GM10266 (cell line): ENCODE results near the gene YIF1A.

ENCODE experiments used
- DNase-seq: peaks from one replicate; pipeline ENCODE4 v3.0.0; 2012; ENCODE audit errors: extremely low spot score
- TF ChIP-seq, protein P1 (sequence below): IDR thresholded peaks from 2 replicates; pipeline ENCODE4 v1.5.1; 2012; ENCODE audit warnings: mild to moderate bottlenecking, low read depth; ENCODE audit not compliant: control insufficient read depth, insufficient read depth; ENCODE audit errors: missing control alignments

Gene YIF1A

DNA sequence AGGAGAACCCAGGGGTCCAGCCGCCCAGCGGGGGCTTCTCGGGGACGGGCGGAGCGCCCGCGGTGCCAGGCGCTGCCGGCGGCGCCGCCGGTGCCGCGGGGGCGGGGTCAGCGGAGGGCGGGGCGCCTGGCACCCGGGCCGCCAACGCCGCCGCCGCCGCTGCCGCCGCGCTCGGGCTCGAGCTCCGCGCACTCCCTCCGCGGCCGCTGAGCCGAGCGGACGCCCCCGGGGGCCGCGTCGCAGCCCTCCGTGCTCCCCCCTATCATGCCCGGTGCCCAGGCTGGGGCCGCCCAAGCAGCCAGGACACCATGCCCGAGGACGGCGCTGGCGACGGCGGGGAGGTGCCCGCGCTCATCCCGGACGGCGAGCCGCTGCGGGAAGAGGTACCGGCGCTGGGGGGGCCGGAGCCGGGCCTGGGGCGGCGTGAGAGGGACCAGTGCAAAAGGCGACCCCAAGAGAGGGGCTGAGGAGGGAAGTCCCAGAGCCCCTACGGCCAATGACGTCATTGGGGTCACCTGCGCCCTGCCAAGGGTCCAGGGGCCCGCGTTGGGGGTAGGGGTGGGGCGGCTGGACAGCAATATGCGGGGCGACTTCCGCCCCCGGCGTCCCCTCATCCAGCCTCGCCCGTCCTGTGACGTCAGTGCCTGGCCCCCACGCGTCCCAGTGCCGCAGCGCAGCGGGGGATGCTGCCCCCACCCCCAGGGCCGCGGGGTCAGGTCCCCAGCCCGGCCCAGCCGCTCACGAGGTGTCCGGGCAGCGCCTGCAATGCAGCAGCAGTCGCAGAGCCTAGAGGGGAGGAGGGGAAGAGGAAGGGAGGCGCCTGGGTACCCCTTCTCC is 3.0 kb upstream of the YIF1A start, which contains the start of gene TMEM151A:
TMEM151A (plus strand) TSS at position 189 of the 837 bp plus-strand sequence; CDS start at position 309, 120 bp downstream.
- TF ChIP-seq, protein P1, sequence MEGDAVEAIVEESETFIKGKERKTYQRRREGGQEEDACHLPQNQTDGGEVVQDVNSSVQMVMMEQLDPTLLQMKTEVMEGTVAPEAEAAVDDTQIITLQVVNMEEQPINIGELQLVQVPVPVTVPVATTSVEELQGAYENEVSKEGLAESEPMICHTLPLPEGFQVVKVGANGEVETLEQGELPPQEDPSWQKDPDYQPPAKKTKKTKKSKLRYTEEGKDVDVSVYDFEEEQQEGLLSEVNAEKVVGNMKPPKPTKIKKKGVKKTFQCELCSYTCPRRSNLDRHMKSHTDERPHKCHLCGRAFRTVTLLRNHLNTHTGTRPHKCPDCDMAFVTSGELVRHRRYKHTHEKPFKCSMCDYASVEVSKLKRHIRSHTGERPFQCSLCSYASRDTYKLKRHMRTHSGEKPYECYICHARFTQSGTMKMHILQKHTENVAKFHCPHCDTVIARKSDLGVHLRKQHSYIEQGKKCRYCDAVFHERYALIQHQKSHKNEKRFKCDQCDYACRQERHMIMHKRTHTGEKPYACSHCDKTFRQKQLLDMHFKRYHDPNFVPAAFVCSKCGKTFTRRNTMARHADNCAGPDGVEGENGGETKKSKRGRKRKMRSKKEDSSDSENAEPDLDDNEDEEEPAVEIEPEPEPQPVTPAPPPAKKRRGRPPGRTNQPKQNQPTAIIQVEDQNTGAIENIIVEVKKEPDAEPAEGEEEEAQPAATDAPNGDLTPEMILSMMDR, result no peak
- no peak for DNase-seq

DNA sequence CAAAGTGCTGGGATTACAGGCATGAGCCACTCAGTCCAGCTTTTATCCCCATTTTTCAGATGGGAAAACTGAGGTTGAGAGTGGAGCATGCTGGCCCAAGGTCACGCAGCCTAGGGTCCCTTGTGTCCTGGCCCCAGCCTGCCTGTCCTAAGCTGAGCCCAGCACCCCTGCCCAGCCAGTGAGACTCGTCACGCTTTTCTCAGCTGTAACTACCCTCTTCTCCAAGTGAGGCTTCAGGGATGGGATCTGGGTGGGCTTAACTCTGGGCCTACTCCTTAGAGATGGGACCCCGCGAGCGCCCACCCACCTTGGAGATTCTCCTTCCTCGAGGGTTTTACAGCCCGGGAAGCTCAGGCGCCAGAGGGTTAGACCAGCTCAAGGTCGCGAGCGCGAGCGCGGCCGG is 2.4 kb upstream of the YIF1A start:
- TF ChIP-seq, protein P1, result no peak
- no peak for DNase-seq

DNA sequence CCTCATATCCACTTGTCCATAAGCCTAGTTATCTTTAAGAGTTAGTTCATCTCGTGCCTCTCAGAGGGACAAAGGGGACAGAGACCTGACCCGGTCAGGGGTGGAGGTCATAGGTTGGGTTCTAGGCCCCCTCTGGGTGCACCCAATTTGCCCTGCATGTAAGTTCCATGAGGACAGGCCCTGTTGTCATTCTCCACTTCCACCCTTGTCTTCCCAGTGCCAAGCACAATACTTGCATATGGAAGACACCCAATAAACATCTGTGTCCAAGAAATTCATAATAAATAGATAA is 1.3 kb upstream of the YIF1A start:
- TF ChIP-seq, protein P1, result no peak
- DNase-seq, result no peak

DNA sequence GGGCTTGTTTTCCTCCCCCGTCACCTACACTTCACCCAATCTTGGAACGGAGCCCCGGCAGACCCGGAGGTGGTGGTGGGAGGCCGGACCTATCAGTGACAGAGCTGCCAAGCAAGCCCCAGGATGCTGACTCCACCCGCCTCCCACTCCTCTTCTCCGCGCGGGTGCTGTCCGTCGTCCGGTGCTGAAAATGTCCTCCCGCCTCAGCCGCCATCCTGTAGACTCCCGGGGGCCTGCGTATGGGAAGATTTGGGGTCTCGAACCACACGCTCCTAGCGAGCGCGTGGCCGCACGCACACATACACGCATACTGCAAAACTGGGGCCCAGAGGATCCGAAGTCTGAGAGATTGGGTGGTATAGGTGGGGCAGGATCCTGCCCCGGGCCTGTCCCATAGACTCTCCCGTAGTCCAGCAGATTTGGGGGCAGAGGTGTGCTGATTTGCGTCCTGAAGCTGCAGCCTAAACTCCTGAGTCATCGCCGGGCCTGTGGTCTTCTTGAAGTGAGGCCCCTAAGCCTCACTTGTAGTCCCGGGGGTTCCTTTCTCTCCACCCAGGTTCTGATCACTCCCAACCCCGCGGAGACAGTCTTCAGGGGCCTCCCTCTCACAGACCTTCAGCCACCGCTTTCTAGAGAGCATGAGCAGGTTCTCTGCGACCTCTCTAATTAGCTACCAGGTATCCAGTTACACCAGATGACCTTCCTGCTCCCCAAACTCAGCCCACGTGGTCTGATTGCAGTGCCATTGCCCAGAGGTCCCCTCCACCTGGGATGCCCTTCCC is 796 bp upstream of the YIF1A start:
- peak; percentile 97 for DNase-seq
- TF ChIP-seq, protein P1, result no peak

DNA sequence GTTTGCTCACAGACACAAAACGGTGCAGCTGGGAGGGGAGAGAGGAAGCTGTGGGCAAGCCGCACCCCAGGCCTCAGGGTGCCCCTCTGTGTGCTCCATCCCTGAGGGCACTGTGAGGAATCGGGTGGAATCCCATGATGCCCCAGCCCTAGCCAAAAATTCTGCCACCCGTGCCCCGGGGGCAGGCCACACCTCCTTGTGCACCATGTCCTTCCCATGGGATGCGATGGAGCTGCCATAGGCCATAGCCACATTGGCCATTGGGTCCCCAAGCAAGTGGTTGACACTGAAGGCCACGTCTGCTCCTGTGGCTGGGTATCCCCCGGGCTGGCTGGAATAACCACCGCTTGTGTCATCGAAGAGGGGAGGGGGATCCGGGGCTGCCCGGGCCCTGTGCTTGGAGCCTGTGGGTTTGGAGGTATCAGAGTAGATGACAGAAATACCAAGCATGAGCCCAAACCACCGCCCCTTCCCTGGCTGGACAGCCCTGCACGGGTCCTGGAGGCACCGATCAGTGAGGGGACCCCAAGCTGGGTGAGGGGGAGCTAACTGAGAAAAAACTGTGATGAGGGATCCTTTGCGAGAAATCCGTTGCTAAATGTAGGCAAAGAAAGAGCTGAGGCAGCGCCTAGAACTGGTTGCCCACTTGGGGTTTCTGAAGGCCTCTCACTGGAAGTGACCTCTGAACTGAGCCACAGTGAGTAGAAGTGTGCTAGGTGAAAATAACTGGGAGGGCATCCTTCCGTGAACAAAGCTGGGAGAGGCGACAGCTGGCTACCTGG is 863 bp downstream of the YIF1A start:
- TF ChIP-seq, protein P1, result no peak
- DNase-seq, result no peak

DNA sequence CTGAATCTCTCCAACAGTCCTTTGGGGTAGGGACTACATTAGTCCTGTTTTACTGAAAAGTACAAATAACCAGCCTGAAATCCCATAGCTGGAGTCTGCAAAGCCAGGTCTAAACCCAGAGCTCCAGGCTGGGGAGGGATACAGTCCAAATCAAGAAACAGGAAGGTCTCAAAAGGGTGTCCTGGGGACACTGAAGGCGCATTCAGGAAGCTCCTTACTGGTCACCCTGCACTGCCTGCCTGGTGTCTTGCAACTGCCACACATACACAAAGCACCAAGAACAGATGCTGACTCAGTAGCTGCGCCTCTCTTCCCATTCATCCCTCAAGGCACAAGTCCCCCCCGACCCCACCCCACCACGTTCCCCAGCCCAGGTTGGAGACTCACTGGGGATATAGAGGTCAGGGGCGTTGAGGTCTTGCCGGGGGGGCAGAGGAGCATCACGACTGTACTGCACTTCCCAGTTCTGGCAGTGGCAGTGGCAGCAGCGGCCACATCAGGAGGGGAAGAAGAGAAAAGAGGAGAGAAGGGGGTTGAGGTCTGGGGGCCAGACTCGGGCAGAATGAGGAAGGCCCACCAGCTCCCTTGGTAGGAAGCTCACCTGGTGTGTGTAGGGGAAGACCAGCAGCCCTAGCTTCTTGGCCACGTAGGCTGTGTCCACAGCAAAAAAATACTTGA is 1.6 kb downstream of the YIF1A start:
- TF ChIP-seq, protein P1, result no peak
- DNase-seq, result no peak
